Lung (tissue), 12 donors: Measurements from ENCODE around the gene VSTM2B. TPM values are rescaled to one million over a fixed set of nuclear protein-coding genes. Genes with fewer than 3 reads are reported as not detected.

Source experiments
- ATAC-seq: fragments of 200-7000 bp; cut with Tn5 transposase; one replicate; pipeline ENCODE4 v1.9.1; 2020; ENCODE audit warnings: moderate number of reproducible peaks; ENCODE audit not compliant: insufficient read depth, low FRiP score
- DNase-seq, 3 donors: peaks; one replicate each; pipeline ENCODE4 v3.0.0-alpha.2; 2013 to 2017
- H3K27ac ChIP-seq, 2 donors: one replicate each; pipeline ENCODE4 v1.5.1; 2013; ENCODE audit warnings: mild to moderate bottlenecking in 2 of 2, moderate library complexity in 2 of 2, control low read depth in 1 of 2, inconsistent platforms in 1 of 2, low read depth in 1 of 2, low read length in 1 of 2
- H3K27me3 ChIP-seq, 3 donors: one replicate each; pipeline ENCODE4 v1.5.1; 2013; ENCODE audit warnings: low read length in 2 of 3; ENCODE audit not compliant: control insufficient read depth in 3 of 3, insufficient read depth in 3 of 3
- H3K36me3 ChIP-seq, 4 donors: one replicate each; pipeline ENCODE4 v1.5.1; 2013; ENCODE audit warnings: low read length in 4 of 4, mild to moderate bottlenecking in 1 of 4, moderate library complexity in 1 of 4; ENCODE audit not compliant: control insufficient read depth in 4 of 4, insufficient read depth in 4 of 4
- H3K4me1 ChIP-seq, 5 donors: one replicate each; pipeline ENCODE4 v1.5.1; 2013; ENCODE audit warnings: low read length in 5 of 5, mild to moderate bottlenecking in 2 of 5, moderate library complexity in 1 of 5; ENCODE audit not compliant: control insufficient read depth in 5 of 5, insufficient read depth in 5 of 5
- H3K4me3 ChIP-seq: one replicate; pipeline ENCODE4 v1.5.1; 2013; ENCODE audit warnings: mild to moderate bottlenecking, control low read depth, moderate library complexity
- H3K9ac ChIP-seq, 2 donors: one replicate each; pipeline ENCODE4 v1.5.1; 2013; ENCODE audit warnings: low read length in 2 of 2, control low read depth in 1 of 2; ENCODE audit not compliant: insufficient read depth in 1 of 2
- H3K9me3 ChIP-seq, 4 donors: one replicate each; pipeline ENCODE4 v1.5.1; 2013; ENCODE audit warnings: low read length in 3 of 4, mild to moderate bottlenecking in 1 of 4, moderate library complexity in 1 of 4; ENCODE audit not compliant: control insufficient read depth in 4 of 4, insufficient read depth in 3 of 4
- CTCF ChIP-seq: IDR thresholded peaks from 2 replicates; pipeline ENCODE4 v1.5.1; 2012; ENCODE audit warnings: mild to moderate bottlenecking; ENCODE audit errors: control extremely low read depth, extremely low read depth
- WGBS, 2 donors: extraction: QIAGEN DNeasy Blood & Tissue Kit; methylation state at CpG; one replicate each; pipeline ENCODE4 v1.1.7; 2013; 5-methylcytosine and 5-hydroxymethylcytosine counted together
- polyA plus RNA-seq, 2 donors: library from polyadenylated mRNA; stranded (reverse); fragments of 200-250 nt; gene quantifications; one replicate each; pipeline ENCODE4 v1.2.1, GENCODE V29; 2013
- total RNA-seq, 2 donors: library from RNA; depleted of rRNA in 1 of 2; stranded (reverse); fragments of >200 nt in 1 of 2; gene quantifications; one replicate each; pipeline ENCODE4 v1.2.1, GENCODE V29; 2014 to 2021
- donor health status: control.
- donor health status: control.
- donor health status: Bipolar disorder and iron deficiency.
- donor health status: healthy.
- donor health status: DM: yes; HTN: yes; CAD: no.

VSTM2B gene
- total and polyA plus RNA-seq, 4 donors, result not detected

- TF ChIP-seq CTCF, result no peak
- Histone ChIP-seq H3K4me3 (no peak overlapping the region), H3K27ac (no peak overlapping the region), H3K4me1 (no peaks in the 10 kb centered on the region), H3K27me3 (peaks cover 0 to 3% (median 0%) of the 10 kb centered on the region in 3 donors), H3K9ac (no peak overlapping the region), H3K9me3 (peaks cover 0 to 19% (median 0%) of the 10 kb centered on the region in 4 donors), H3K36me3 (no peaks in the 10 kb centered on the region)
- DNase-seq (no peak), ATAC-seq (no peak)
- WGBS, 2 donors, result 69 to 72% methylated on average over 7 of the region's 7 CpGs
Observed at GRCh38 chr19:29482855-29483640, 42.7 kb upstream of the VSTM2B start.

- TF ChIP-seq CTCF, result no peak
- Histone ChIP-seq H3K27ac (no peak overlapping the region), H3K9me3 (peaks cover 0 to 19% (median 0%) of the 10 kb centered on the region in 4 donors), H3K4me1 (no peaks in the 10 kb centered on the region), H3K36me3 (no peaks in the 10 kb centered on the region), H3K9ac (no peak overlapping the region), H3K27me3 (peaks cover 0 to 6% (median 0%) of the 10 kb centered on the region in 3 donors), H3K4me3 (no peak overlapping the region)
- 92 to 94% methylated on average over 5 of the region's 5 CpGs for WGBS, 2 donors
- ATAC-seq (no peak), DNase-seq (no peak)
Observed at GRCh38 chr19:29483641-29483920, 42.2 kb upstream of the VSTM2B start.

GRCh38 chr19:29483944-29484581 lies 41.7 kb upstream of the VSTM2B start:
- Histone ChIP-seq H3K27me3 (peaks cover 0 to 7% (median 0%) of the 10 kb centered on the region in 3 donors), H3K27ac (no peak overlapping the region), H3K4me3 (no peak overlapping the region), H3K9ac (no peak overlapping the region), H3K9me3 (peaks cover 0 to 17% (median 0%) of the 10 kb centered on the region in 4 donors), H3K36me3 (no peaks in the 10 kb centered on the region), H3K4me1 (no peaks in the 10 kb centered on the region)
- 60 to 61% methylated on average over 6 of the region's 6 CpGs for WGBS, 2 donors
- DNase-seq, result no peak
- ATAC-seq, result no peak
- TF ChIP-seq CTCF, result no peak
